Renal cortex interstitium (tissue), 11 donors: ENCODE data around the gene CPN2. TPM values are rescaled to one million over a fixed set of nuclear protein-coding genes. Genes with fewer than 3 reads are reported as not detected.

Experiments
- DNase-seq, 11 donors: peaks; one replicate each; pipeline ENCODE4 v3.0.0-alpha.2; 2013; ENCODE audit warnings: low read depth in 9 of 11, low spot score in 4 of 11; ENCODE audit errors: extremely low read depth in 1 of 11
- polyA plus RNA-seq, 3 donors: library from polyadenylated mRNA; unstranded; fragments of 120-200 nt; gene quantifications; one replicate each; pipeline ENCODE4 v1.2.1, GENCODE V29; 2013; ENCODE audit not compliant: insufficient read length in 3 of 3

Gene CPN2
- polyA plus RNA-seq, 3 donors, result 0.38 to 0.82 (median 0.51) TPM

GRCh38 chr3:194364652-194365434, 13.7 kb upstream of the CPN2 start:
- peak in 2 of 11 donors; percentile 27 to 40 for DNase-seq

GRCh38 chr3:194364314-194364651, 13.2 kb upstream of the CPN2 start:
- no peak for DNase-seq

GRCh38 chr3:194360568-194360967, 9.4 kb upstream of the CPN2 start:
- DNase-seq, result no peak

GRCh38 chr3:194357681-194358080, 6.6 kb upstream of the CPN2 start:
- no peak for DNase-seq

- no peak for DNase-seq
These were observed 4.3 kb upstream of the CPN2 start for GRCh38 chr3:194355379-194355778.

GRCh38 chr3:194354315-194354714, 3.2 kb upstream of the CPN2 start:
- no peak for DNase-seq

- DNase-seq, result no peak
These were observed 1.6 kb upstream of the CPN2 start for GRCh38 chr3:194352667-194353246.

GRCh38 chr3:194351952-194352536, 916 bp upstream of the CPN2 start:
- no peak for DNase-seq

GRCh38 chr3:194350726-194351071, 429 bp downstream of the CPN2 start:
- no peak for DNase-seq

GRCh38 chr3:194348354-194348753, 2.8 kb downstream of the CPN2 start:
- DNase-seq, result no peak

- DNase-seq, result no peak
These were observed 4.5 kb downstream of the CPN2 start for GRCh38 chr3:194346621-194347020.

- no peak for DNase-seq
These were observed 5.1 kb downstream of the CPN2 start for GRCh38 chr3:194346035-194346434.

GRCh38 chr3:194344012-194344411, 7.1 kb downstream of the CPN2 start:
- peak in 4 of 11 donors; percentile 59 to 77 (median 62) for DNase-seq

- DNase-seq, result no peak
These were observed 7.6 kb downstream of the CPN2 start for GRCh38 chr3:194343561-194343893.

GRCh38 chr3:194342861-194343560, 8.1 kb downstream of the CPN2 start:
- no peak for DNase-seq

GRCh38 chr3:194340757-194341400, 10.2 kb downstream of the CPN2 start:
- no peak for DNase-seq

GRCh38 chr3:194339840-194340239, 11.3 kb downstream of the CPN2 start:
- DNase-seq, result no peak

- DNase-seq, result no peak
These were observed 11.8 kb downstream of the CPN2 start for GRCh38 chr3:194339356-194339755.

GRCh38 chr3:194337965-194338753, 13.0 kb downstream of the CPN2 start:
- no peak for DNase-seq
